Subcutaneous preadipocyte (primary cell): Measurements from ENCODE around the gene SCCPDH. TPM values are rescaled to one million over a fixed set of nuclear protein-coding genes. Genes with fewer than 3 reads are reported as not detected.

Experiments used
- small RNA-seq: library from RNA; depleted of rRNA; stranded (forward); fragments of <200 nt; gene quantifications from one replicate; pipeline ENCODE3, GENCODE V24; 2012
- total RNA-seq: library from RNA; depleted of rRNA; stranded (reverse); fragments of >200 nt; gene quantifications from 2 replicates; pipeline ENCODE4 v1.2.3, GENCODE V29; 2012

Gene SCCPDH
- total RNA-seq: 30.5 and 48.5 TPM in 2 replicates

GRCh38 chr1:246724016-246724730 is at the start of gene SCCPDH:
Gene SCCPDH (plus strand): TSS chr1:246724409. CDS start chr1:246724423, 14 bp downstream.

Small RNA genes within 50 kb of the gene (small RNA-seq; reads per million reads assigned to genes)
- not detected for gene AC113174.1

Other genes starting within 250 kb of the SCCPDH start
- 19.2 and 20.9 TPM in 2 replicates for gene SMYD3, start 217.1 kb upstream of the SCCPDH start, total RNA-seq
- 18.0 and 25.4 TPM in 2 replicates for gene TFB2M, start 158.1 kb upstream of the SCCPDH start, total RNA-seq
- gene CNST, start 158.0 kb upstream of the SCCPDH start, total RNA-seq: 9.6 and 19.4 TPM in 2 replicates
- 39.3 and 53.2 TPM in 2 replicates for gene AHCTF1, start 207.5 kb downstream of the SCCPDH start, total RNA-seq